Upper lobe of left lung (tissue), 6 donors: ENCODE measurements around the gene ME1. TPM values are rescaled to one million over a fixed set of nuclear protein-coding genes. Genes with fewer than 3 reads are reported as not detected.

Source experiments
- ATAC-seq, 2 donors: fragments of 200-7000 bp; cut with Tn5 transposase; one replicate each; pipeline ENCODE4 v1.9.1; 2022; ENCODE audit warnings: mild to moderate bottlenecking in 2 of 2, moderate library complexity in 2 of 2; ENCODE audit not compliant: low FRiP score in 2 of 2
- DNase-seq, 2 donors: peaks; one replicate each; pipeline ENCODE4 v3.0.0-alpha.2; 2019 to 2020
- H3K27ac ChIP-seq, 4 donors: fragments of 200-600 bp; sonication (generic); one replicate each; pipeline ENCODE4 v1.5.1; 2016 to 2019
- H3K27me3 ChIP-seq, 4 donors: fragments of 200-600 bp; sonication (generic); one replicate each; pipeline ENCODE4 v1.5.1; 2017 to 2019
- H3K36me3 ChIP-seq, 4 donors: fragments of 200-600 bp; sonication (generic); one replicate each; pipeline ENCODE4 v1.5.1; 2016 to 2019
- H3K4me1 ChIP-seq, 4 donors: fragments of 200-600 bp; sonication (generic); one replicate each; pipeline ENCODE4 v1.5.1; 2018 to 2019
- H3K4me3 ChIP-seq, 4 donors: fragments of 200-600 bp; sonication (generic); one replicate each; pipeline ENCODE4 v1.5.1; 2017 to 2019; ENCODE audit warnings: mild to moderate bottlenecking in 2 of 4, moderate library complexity in 1 of 4
- H3K9me3 ChIP-seq, 4 donors: fragments of 200-600 bp; sonication (generic); one replicate each; pipeline ENCODE4 v1.5.1; 2018 to 2019
- CTCF ChIP-seq, 6 experiments: fragments of 450-650 bp in 4 of 6; fragments of 200-600 bp in 2 of 6; sonication (generic) in 2 of 6; IDR thresholded peaks; one replicate each; pipeline ENCODE4 v1.5.1; 2016 to 2019; ENCODE audit warnings: antibody characterized with exemption in 6 of 6
- EP300 ChIP-seq, 4 donors: sonication (generic); formaldehyde crosslinking; IDR thresholded peaks; one replicate each; pipeline ENCODE4 v1.5.1; 2017; ENCODE audit warnings: antibody characterized with exemption in 4 of 4, control low read depth in 2 of 4
- POLR2A ChIP-seq, 4 donors: fragments of 450-650 bp; IDR thresholded peaks; one replicate each; pipeline ENCODE4 v1.5.1; 2016 to 2017; ENCODE audit warnings: antibody characterized with exemption in 4 of 4, mild to moderate bottlenecking in 2 of 4
- POLR2AphosphoS5 ChIP-seq, 2 donors: sonication (generic); formaldehyde crosslinking; IDR thresholded peaks; one replicate each; pipeline ENCODE4 v1.5.1; 2017; ENCODE audit warnings: antibody characterized with exemption in 2 of 2
- WGBS, 2 donors: methylation state at CpG; one replicate each; pipeline ENCODE4 v1.1.5; 2017 to 2018; 5-methylcytosine and 5-hydroxymethylcytosine counted together
- total RNA-seq, 6 donors: library from RNA; depleted of rRNA in 4 of 6; stranded (reverse); fragments of >200 nt in 4 of 6; gene quantifications; one replicate each; pipeline versions ENCODE4 v1.1.0 to v1.2.1, GENCODE V29; 2016 to 2021
- donor health status: DM: no; HTN: no; CAD: no; lungs with moderate emphysema.
- donor health status: DM: no; HTN: yes; CAD: no; lungs with severe emphysema.

The ME1 gene
- total RNA-seq, 6 donors from 2014 or later, result 12.0 to 16.8 (median 14.0) TPM

DNA sequence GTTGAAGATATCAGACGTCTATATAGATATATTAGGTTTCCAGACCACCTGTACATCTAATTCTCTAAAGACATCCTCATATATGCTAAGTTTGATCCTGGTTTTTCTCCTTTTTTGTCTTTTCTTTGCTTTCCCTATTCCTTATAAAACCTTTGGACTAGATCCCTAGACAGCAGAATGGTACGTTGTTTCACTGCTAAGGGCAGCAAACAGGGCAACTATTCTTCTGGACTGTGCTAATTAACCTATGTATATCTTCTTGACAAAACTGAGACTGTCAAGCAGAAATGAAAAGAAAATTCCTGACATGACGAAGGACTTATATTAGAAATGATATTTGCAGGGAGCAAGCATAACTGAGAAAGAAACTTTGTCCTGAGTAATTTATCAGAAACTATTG, 19.1 kb downstream of the ME1 start:
- WGBS, 2 donors, result 79 to 81% methylated on average over 3 of the region's 3 CpGs
- no peak for TF ChIP-seq EP300 (IDR thresholded peaks at IDR 0.05)
- TF ChIP-seq POLR2A (IDR thresholded peaks at IDR 0.05), result no peak
- no peak for TF ChIP-seq CTCF (IDR thresholded peaks at IDR 0.05)
- no peak for TF ChIP-seq POLR2AphosphoS5 (IDR thresholded peaks at IDR 0.05)
- no peak overlapping the region for H3K4me3 ChIP-seq

GRCh38 chr6:83403191-83403590, 27.7 kb downstream of the ME1 start:
- ATAC-seq (no peak), DNase-seq (no peak)
- Histone ChIP-seq H3K27ac (no peak overlapping the region), H3K4me3 (no peak overlapping the region), H3K36me3 (no peaks in the 10 kb centered on the region), H3K9me3 (peaks cover 0 to 2% (median 0%) of the 10 kb centered on the region in 4 donors), H3K4me1 (no peaks in the 10 kb centered on the region), H3K27me3 (no peaks in the 10 kb centered on the region)
- WGBS, 2 donors, result 33 to 71% methylated on average over 1 of the region's 1 CpG
- TF ChIP-seq POLR2A (IDR thresholded peaks at IDR 0.05), result no peak
- TF ChIP-seq POLR2AphosphoS5 (IDR thresholded peaks at IDR 0.05), result no peak
- no peak for TF ChIP-seq CTCF (IDR thresholded peaks at IDR 0.05)
- no peak for TF ChIP-seq EP300 (IDR thresholded peaks at IDR 0.05)

More for the DNA sequence above, 19.1 kb downstream of the ME1 start:
- Histone ChIP-seq H3K4me1 (no peaks in the 10 kb centered on the region), H3K36me3 (no peaks in the 10 kb centered on the region), H3K27me3 (no peaks in the 10 kb centered on the region), H3K9me3 (no peaks in the 10 kb centered on the region), H3K27ac (no peak overlapping the region)
- DNase-seq, result no peak
- no peak for ATAC-seq

GRCh38 chr6:83389606-83390005, 41.2 kb downstream of the ME1 start:
- H3K27me3 ChIP-seq, result no peaks in the 10 kb centered on the region
- no peaks in the 10 kb centered on the region for H3K9me3 ChIP-seq
- TF ChIP-seq EP300 (IDR thresholded peaks at IDR 0.05) (no peak), POLR2A (IDR thresholded peaks at IDR 0.05) (no peak), POLR2AphosphoS5 (IDR thresholded peaks at IDR 0.05) (no peak), CTCF (IDR thresholded peaks at IDR 0.05) (no peak)
- H3K36me3 ChIP-seq, result no peaks in the 10 kb centered on the region
- H3K4me3 ChIP-seq, result no peak overlapping the region
- no peak overlapping the region for H3K27ac ChIP-seq
- ATAC-seq, result no peak
- no peaks in the 10 kb centered on the region for H3K4me1 ChIP-seq
- WGBS, 2 donors, result 90% methylated on average over 2 of the region's 2 CpGs
- DNase-seq, result no peak

GRCh38 chr6:83385473-83385872, 45.4 kb downstream of the ME1 start:
- H3K4me3 ChIP-seq, result no peak overlapping the region
- H3K9me3 ChIP-seq, result no peaks in the 10 kb centered on the region
- ATAC-seq (no peak), DNase-seq (no peak)
- H3K36me3 ChIP-seq, result no peaks in the 10 kb centered on the region
- H3K27ac ChIP-seq, result no peak overlapping the region
- 82 to 92% methylated on average over 3 of the region's 3 CpGs for WGBS, 2 donors
- TF ChIP-seq EP300 (IDR thresholded peaks at IDR 0.05) (no peak), POLR2AphosphoS5 (IDR thresholded peaks at IDR 0.05) (no peak), CTCF (IDR thresholded peaks at IDR 0.05) (no peak), POLR2A (IDR thresholded peaks at IDR 0.05) (no peak)
- peaks cover 0 to 10% (median 4%) of the 10 kb centered on the region in 4 donors for H3K4me1 ChIP-seq
- H3K27me3 ChIP-seq, result no peaks in the 10 kb centered on the region

- Histone ChIP-seq H3K27me3 (no peaks in the 10 kb centered on the region), H3K4me3 (no peak overlapping the region), H3K4me1 (peaks cover 0 to 11% (median 4%) of the 10 kb centered on the region in 4 donors), H3K27ac (no peak overlapping the region), H3K36me3 (no peaks in the 10 kb centered on the region), H3K9me3 (no peaks in the 10 kb centered on the region)
- ATAC-seq, result no peak
- no peak for TF ChIP-seq POLR2A (IDR thresholded peaks at IDR 0.05)
- no peak for DNase-seq
Measured at GRCh38 chr6:83384751-83385150, 46.1 kb downstream of the ME1 start.
